Left ventricle myocardium inferior (tissue), 1 donor: ENCODE measurements around the gene SLC4A4. TPM values are rescaled to one million over a fixed set of nuclear protein-coding genes. Genes with fewer than 3 reads are reported as not detected.

Experiments used
- DNase-seq: peaks from one replicate; pipeline ENCODE4 v3.0.0-alpha.2; 2020
- H3K27ac ChIP-seq: fragments of 200-600 bp; replicated peaks from 2 replicates; pipeline ENCODE4 v1.8.0; 2021
- H3K27me3 ChIP-seq: fragments of 200-600 bp; 2 replicates; pipeline ENCODE4 v1.8.0; 2021; ENCODE audit warnings: low read depth
- H3K36me3 ChIP-seq: fragments of 200-600 bp; 2 replicates; pipeline ENCODE4 v1.8.0; 2021
- H3K4me1 ChIP-seq: fragments of 200-600 bp; 2 replicates; pipeline ENCODE4 v1.8.0; 2021
- H3K4me3 ChIP-seq: fragments of 200-600 bp; 2 replicates; pipeline ENCODE4 v1.8.0; 2021; ENCODE audit warnings: mild to moderate bottlenecking, moderate library complexity
- H3K9me3 ChIP-seq: fragments of 200-600 bp; replicated peaks from 2 replicates; pipeline ENCODE4 v1.8.0; 2021
- intact Hi-C: fragments of 100-400 bp; cut with micrococcal nuclease; formaldehyde crosslinking; loops from one replicate; pipeline ENCODE4 v1.11.0; 2022
- total RNA-seq: library from RNA; stranded (reverse); fragmentation: NEBNext Ultra II Directional; extraction: Animal tissue kit (Norgen Biotek cat#: 25700); gene quantifications from one replicate; pipeline ENCODE4 v1.2.1, GENCODE V29; 2021
- TF ChIP-seq, protein P1 (sequence below): fragments of 200-600 bp; IDR thresholded peaks from 2 replicates; pipeline ENCODE4 v1.8.0; 2021; ENCODE audit warnings: antibody characterized with exemption, mild to moderate bottlenecking, borderline replicate concordance
- donor health status: DM: no; HTN: yes; CAD: no; lungs with severe emphysema.

Gene SLC4A4
- total RNA-seq, 1 donor from 2014 or later: 29.8 TPM

GRCh38 chr4:71356924-71357663, 18.3 kb downstream of the SLC4A4 start:
- H3K27ac ChIP-seq: no peak overlapping the region
- H3K4me3 ChIP-seq: no peak overlapping the region
- intact Hi-C loops: no loop called here
- H3K27me3 ChIP-seq: no peaks in the 10 kb centered on the region
- H3K36me3 ChIP-seq: no peaks in the 10 kb centered on the region
- DNase-seq: no peak
- TF ChIP-seq, protein P1, sequence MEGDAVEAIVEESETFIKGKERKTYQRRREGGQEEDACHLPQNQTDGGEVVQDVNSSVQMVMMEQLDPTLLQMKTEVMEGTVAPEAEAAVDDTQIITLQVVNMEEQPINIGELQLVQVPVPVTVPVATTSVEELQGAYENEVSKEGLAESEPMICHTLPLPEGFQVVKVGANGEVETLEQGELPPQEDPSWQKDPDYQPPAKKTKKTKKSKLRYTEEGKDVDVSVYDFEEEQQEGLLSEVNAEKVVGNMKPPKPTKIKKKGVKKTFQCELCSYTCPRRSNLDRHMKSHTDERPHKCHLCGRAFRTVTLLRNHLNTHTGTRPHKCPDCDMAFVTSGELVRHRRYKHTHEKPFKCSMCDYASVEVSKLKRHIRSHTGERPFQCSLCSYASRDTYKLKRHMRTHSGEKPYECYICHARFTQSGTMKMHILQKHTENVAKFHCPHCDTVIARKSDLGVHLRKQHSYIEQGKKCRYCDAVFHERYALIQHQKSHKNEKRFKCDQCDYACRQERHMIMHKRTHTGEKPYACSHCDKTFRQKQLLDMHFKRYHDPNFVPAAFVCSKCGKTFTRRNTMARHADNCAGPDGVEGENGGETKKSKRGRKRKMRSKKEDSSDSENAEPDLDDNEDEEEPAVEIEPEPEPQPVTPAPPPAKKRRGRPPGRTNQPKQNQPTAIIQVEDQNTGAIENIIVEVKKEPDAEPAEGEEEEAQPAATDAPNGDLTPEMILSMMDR: no peak
- no peaks in the 10 kb centered on the region for H3K9me3 ChIP-seq
- no peaks in the 10 kb centered on the region for H3K4me1 ChIP-seq

DNA sequence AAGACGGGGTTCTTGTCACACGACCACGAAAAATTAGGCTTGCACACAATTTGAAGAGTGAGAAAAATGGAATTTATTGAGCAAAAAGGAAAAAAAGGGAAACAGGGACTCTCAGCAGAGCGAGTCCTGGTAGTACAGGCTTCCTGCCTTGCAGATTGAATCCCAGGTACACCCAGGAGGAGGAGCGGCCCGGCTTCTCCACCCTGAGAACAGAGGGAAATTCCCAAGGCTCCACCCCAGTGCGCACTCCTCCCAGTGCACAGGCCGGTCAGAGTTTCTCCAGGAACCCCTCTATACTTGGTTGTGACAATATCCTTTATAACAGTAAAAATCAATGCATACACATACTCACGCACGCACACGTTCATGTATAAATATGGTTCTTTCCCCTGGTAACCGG, 22.0 kb downstream of the SLC4A4 start:
- Histone ChIP-seq H3K9me3 (no peaks in the 10 kb centered on the region), H3K4me3 (no peak overlapping the region), H3K27ac (no peak overlapping the region), H3K27me3 (no peaks in the 10 kb centered on the region), H3K4me1 (no peaks in the 10 kb centered on the region), H3K36me3 (no peaks in the 10 kb centered on the region)
- TF ChIP-seq, protein P1: no peak
- intact Hi-C loops: no loop called here
- DNase-seq: no peak

DNA sequence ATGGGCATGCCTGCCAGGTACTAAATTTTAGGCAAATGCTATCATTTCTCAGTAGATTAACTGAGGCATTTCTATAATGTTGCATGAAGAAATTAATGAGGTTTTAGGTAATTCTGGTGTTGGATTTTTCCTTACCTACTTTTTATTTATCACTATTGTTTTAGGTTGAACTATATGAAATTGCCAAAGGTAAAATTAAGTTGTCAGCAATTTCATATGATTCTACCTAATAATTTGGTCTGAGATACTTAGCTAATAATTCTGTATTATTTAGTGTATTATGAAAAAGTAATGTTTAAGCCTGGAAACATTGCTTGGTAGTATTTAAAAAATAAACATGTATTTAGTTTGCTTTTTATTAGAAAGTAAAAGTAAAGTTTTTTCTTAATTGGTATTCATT, 22.7 kb downstream of the SLC4A4 start:
- H3K27ac ChIP-seq: no peak overlapping the region
- H3K9me3 ChIP-seq: no peaks in the 10 kb centered on the region
- H3K4me3 ChIP-seq: no peak overlapping the region
- intact Hi-C loops: no loop called here
- TF ChIP-seq, protein P1: no peak
- H3K27me3 ChIP-seq: no peaks in the 10 kb centered on the region
- H3K4me1 ChIP-seq: no peaks in the 10 kb centered on the region
- DNase-seq: no peak
- no peaks in the 10 kb centered on the region for H3K36me3 ChIP-seq

GRCh38 chr4:71366766-71367165, 27.9 kb downstream of the SLC4A4 start:
- Histone ChIP-seq H3K27me3 (no peaks in the 10 kb centered on the region), H3K4me1 (peaks cover 1% of the 10 kb centered on the region), H3K27ac (no peak overlapping the region), H3K9me3 (no peaks in the 10 kb centered on the region), H3K36me3 (no peaks in the 10 kb centered on the region), H3K4me3 (no peak overlapping the region)
- intact Hi-C loops: no loop called here
- DNase-seq: no peak
- TF ChIP-seq, protein P1: no peak

DNA sequence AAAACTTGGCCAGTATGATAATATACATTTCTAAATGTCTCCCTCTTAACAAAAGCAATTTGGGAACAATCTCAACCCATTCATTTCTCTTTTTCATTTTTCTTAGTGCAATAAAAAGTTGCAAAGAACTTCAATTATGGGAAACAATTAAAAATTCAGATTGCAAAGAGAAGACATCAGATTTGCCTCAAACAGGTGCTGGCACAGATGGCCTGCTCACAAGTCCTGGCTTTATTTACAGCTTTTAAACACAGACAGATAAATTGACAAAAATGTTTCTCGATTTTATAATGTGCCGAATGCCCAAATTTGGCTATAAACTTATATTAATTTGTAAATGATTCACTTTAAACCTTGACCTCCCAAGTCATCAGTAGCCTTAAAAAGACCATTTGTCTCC, 28.7 kb downstream of the SLC4A4 start:
- Histone ChIP-seq H3K36me3 (no peaks in the 10 kb centered on the region), H3K27ac (no peak overlapping the region), H3K27me3 (no peaks in the 10 kb centered on the region), H3K9me3 (no peaks in the 10 kb centered on the region), H3K4me1 (peaks cover 9% of the 10 kb centered on the region), H3K4me3 (no peak overlapping the region)
- intact Hi-C loops: no loop called here
- TF ChIP-seq, protein P1: no peak
- DNase-seq: no peak
